Neural progenitor cell (in vitro differentiated cells): ENCODE measurements around the gene MAP4K3. TPM values are rescaled to one million over a fixed set of nuclear protein-coding genes. Genes with fewer than 3 reads are reported as not detected.

Experiments
- DNase-seq: peaks from one replicate; pipeline ENCODE4 v3.0.0-alpha.2; 2016; ENCODE audit warnings: low spot score
- H2AFZ ChIP-seq: fragments of 200-600 bp; sonication (generic); replicated peaks from 2 replicates; pipeline ENCODE4 v1.6.1; 2016; ENCODE audit warnings: antibody characterized with exemption
- H3F3A ChIP-seq: fragments of 200-600 bp; sonication (generic); 2 replicates; pipeline ENCODE4 v1.6.1; 2016; ENCODE audit warnings: antibody characterized with exemption, low read depth
- H3K27ac ChIP-seq: fragments of 200-600 bp; sonication (generic); 2 replicates; pipeline ENCODE4 v1.5.1; 2016; ENCODE audit warnings: mild to moderate bottlenecking
- H3K27me3 ChIP-seq: fragments of 200-600 bp; sonication (generic); 2 replicates; pipeline ENCODE4 v1.6.1; 2016; ENCODE audit warnings: mild to moderate bottlenecking, moderate library complexity
- H3K36me3 ChIP-seq: fragments of 200-600 bp; sonication (generic); 2 replicates; pipeline ENCODE4 v1.5.1; 2016
- H3K4me1 ChIP-seq: fragments of 200-600 bp; sonication (generic); 2 replicates; pipeline ENCODE4 v1.6.1; 2016; ENCODE audit warnings: mixed run types
- H3K4me2 ChIP-seq: fragments of 200-600 bp; sonication (generic); 2 replicates; pipeline ENCODE4 v1.6.1; 2016
- H3K4me3 ChIP-seq: fragments of 200-600 bp; sonication (generic); 2 replicates; pipeline ENCODE4 v1.5.1; 2016
- H3K79me2 ChIP-seq: fragments of 200-600 bp; sonication (generic); 2 replicates; pipeline ENCODE4 v1.6.1; 2016; ENCODE audit warnings: low read depth
- H3K9ac ChIP-seq: fragments of 200-600 bp; sonication (generic); 2 replicates; pipeline ENCODE4 v1.6.1; 2016
- H3K9me3 ChIP-seq: fragments of 200-600 bp; sonication (generic); 2 replicates; pipeline ENCODE4 v1.5.1; 2016; ENCODE audit warnings: low read depth
- H4K20me1 ChIP-seq: fragments of 200-600 bp; sonication (generic); 2 replicates; pipeline ENCODE4 v1.6.1; 2016; ENCODE audit warnings: low read depth
- H3K27ac Mint-ChIP-seq: 3 replicates; pipeline ENCODE4 v1.8.0; 2021; ENCODE audit warnings: mixed read lengths
- H3K27me3 Mint-ChIP-seq: 2 replicates; pipeline ENCODE4 v1.8.0; 2022; ENCODE audit warnings: low read depth, mild to moderate bottlenecking, inconsistent platforms, moderate library complexity, mixed read lengths; ENCODE audit not compliant: insufficient read depth
- H3K36me3 Mint-ChIP-seq: 3 replicates; pipeline ENCODE4 v1.8.0; 2021; ENCODE audit warnings: mixed read lengths
- H3K4me1 Mint-ChIP-seq: 3 replicates; pipeline ENCODE4 v1.8.0; 2021; ENCODE audit warnings: mixed read lengths
- H3K4me3 Mint-ChIP-seq: 3 replicates; pipeline ENCODE4 v1.8.0; 2021; ENCODE audit warnings: mild to moderate bottlenecking, moderate library complexity, mixed read lengths
- H3K9me3 Mint-ChIP-seq: 3 replicates; pipeline ENCODE4 v1.8.0; 2020; ENCODE audit warnings: mixed read lengths
- EZH2 ChIP-seq: fragments of 200-600 bp; sonication (generic); IDR thresholded peaks from 2 replicates; pipeline ENCODE4 v1.6.1; 2017; ENCODE audit warnings: antibody characterized with exemption, mild to moderate bottlenecking, moderate library complexity
- EZH2phosphoT487 ChIP-seq: fragments of 200-600 bp; sonication (generic); IDR thresholded peaks from 2 replicates; pipeline ENCODE4 v1.6.1; 2017; ENCODE audit warnings: antibody characterized with exemption
- total RNA-seq: library from RNA; depleted of rRNA; stranded (reverse); fragments of >200 nt; gene quantifications from 2 replicates; pipeline ENCODE4 v1.2.3, GENCODE V29; 2015; ENCODE audit warnings: low replicate concordance
- TF ChIP-seq, protein P1 (sequence below): fragments of 200-600 bp; sonication (generic); IDR thresholded peaks from 2 replicates; pipeline ENCODE4 v1.5.1; 2017; ENCODE audit warnings: antibody characterized with exemption, mild to moderate bottlenecking

The MAP4K3 gene
- total RNA-seq, 1 donor from 2014 or later, result 79.5 TPM

DNA sequence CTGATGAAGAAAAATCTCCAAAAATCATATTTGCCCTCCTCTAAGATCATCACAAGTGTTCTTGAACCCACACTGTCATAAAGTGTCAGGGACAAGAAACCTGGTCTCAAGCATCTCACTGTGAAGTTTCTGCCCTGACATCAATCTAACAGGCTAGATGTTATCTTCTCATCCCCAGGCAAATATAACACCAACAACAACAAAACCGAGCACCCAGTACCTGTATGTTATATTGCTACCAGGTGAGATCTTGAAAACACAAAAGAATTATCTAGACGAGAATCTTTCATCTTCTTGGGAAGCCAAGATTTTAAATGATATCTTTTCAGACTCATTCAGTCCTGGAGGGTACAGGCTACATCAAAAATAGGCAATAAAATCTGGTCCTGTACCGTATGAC, 8.8 kb upstream of the MAP4K3 start:
- no peaks in the 10 kb centered on the region for H3K79me2 ChIP-seq
- no peak overlapping the region for H3K4me3 ChIP-seq
- no peaks in the 10 kb centered on the region for H3K27me3 ChIP-seq
- no peak overlapping the region for H3K27ac ChIP-seq
- H4K20me1 ChIP-seq, result no peaks in the 10 kb centered on the region
- H3K4me3 Mint-ChIP-seq, result no peak overlapping the region
- peaks cover 24% of the 10 kb centered on the region for H3K36me3 Mint-ChIP-seq
- H3K9ac ChIP-seq, result no peak overlapping the region
- no peak overlapping the region for H3K4me2 ChIP-seq
- H3K9me3 Mint-ChIP-seq, result peaks cover 8% of the 10 kb centered on the region
- TF ChIP-seq EZH2phosphoT487 (no peak), EZH2 (no peak)
- no peaks in the 10 kb centered on the region for H3K9me3 ChIP-seq
- H3K36me3 ChIP-seq, result no peaks in the 10 kb centered on the region
- H3F3A ChIP-seq, result no peaks in the 10 kb centered on the region
- H3K27ac Mint-ChIP-seq, result no peak overlapping the region
- H3K4me1 Mint-ChIP-seq, result peaks cover under 1% of the 10 kb centered on the region
- no peaks in the 10 kb centered on the region for H3K4me1 ChIP-seq
- no peak for DNase-seq
- H3K27me3 Mint-ChIP-seq, result peaks cover 2% of the 10 kb centered on the region
- no peak overlapping the region for H2AFZ ChIP-seq

DNA sequence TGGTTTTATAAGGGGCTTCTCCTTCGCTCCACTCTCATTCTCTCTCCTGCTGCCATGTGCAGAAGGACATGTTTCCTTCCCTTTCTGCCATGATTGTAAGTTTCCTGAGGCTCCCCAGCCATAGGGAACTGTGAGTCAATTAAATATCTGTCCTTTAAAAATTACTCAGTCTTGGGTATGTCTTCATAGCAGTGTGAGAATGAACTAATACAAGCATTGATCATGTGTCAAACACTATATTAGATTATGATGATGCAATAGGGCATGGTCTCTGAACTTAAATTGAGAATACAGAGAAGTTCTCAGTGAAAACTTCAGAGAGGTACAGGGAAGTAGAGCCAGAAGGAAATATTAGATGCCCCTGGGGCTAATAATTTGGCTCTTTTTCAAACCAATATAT, 5.9 kb upstream of the MAP4K3 start:
- Mint-ChIP-seq H3K27ac (no peak overlapping the region), H3K36me3 (peaks cover 23% of the 10 kb centered on the region), H3K4me3 (no peak overlapping the region), H3K27me3 (peaks cover 2% of the 10 kb centered on the region), H3K9me3 (peaks cover 6% of the 10 kb centered on the region), H3K4me1 (peaks cover 18% of the 10 kb centered on the region)
- Histone ChIP-seq H3K36me3 (no peaks in the 10 kb centered on the region), H3K9ac (no peak overlapping the region), H3K4me3 (no peak overlapping the region), H3K27me3 (peaks cover 4% of the 10 kb centered on the region), H3K4me2 (no peak overlapping the region), H3K9me3 (no peaks in the 10 kb centered on the region), H3K79me2 (no peaks in the 10 kb centered on the region), H3K4me1 (peaks cover 7% of the 10 kb centered on the region), H2AFZ (no peak overlapping the region), H3K27ac (no peak overlapping the region), H4K20me1 (no peaks in the 10 kb centered on the region), H3F3A (no peaks in the 10 kb centered on the region)
- no peak for DNase-seq
- no peak for TF ChIP-seq EZH2phosphoT487
- TF ChIP-seq EZH2, result no peak
- TF ChIP-seq, protein P1, sequence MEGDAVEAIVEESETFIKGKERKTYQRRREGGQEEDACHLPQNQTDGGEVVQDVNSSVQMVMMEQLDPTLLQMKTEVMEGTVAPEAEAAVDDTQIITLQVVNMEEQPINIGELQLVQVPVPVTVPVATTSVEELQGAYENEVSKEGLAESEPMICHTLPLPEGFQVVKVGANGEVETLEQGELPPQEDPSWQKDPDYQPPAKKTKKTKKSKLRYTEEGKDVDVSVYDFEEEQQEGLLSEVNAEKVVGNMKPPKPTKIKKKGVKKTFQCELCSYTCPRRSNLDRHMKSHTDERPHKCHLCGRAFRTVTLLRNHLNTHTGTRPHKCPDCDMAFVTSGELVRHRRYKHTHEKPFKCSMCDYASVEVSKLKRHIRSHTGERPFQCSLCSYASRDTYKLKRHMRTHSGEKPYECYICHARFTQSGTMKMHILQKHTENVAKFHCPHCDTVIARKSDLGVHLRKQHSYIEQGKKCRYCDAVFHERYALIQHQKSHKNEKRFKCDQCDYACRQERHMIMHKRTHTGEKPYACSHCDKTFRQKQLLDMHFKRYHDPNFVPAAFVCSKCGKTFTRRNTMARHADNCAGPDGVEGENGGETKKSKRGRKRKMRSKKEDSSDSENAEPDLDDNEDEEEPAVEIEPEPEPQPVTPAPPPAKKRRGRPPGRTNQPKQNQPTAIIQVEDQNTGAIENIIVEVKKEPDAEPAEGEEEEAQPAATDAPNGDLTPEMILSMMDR, result no peak

DNA sequence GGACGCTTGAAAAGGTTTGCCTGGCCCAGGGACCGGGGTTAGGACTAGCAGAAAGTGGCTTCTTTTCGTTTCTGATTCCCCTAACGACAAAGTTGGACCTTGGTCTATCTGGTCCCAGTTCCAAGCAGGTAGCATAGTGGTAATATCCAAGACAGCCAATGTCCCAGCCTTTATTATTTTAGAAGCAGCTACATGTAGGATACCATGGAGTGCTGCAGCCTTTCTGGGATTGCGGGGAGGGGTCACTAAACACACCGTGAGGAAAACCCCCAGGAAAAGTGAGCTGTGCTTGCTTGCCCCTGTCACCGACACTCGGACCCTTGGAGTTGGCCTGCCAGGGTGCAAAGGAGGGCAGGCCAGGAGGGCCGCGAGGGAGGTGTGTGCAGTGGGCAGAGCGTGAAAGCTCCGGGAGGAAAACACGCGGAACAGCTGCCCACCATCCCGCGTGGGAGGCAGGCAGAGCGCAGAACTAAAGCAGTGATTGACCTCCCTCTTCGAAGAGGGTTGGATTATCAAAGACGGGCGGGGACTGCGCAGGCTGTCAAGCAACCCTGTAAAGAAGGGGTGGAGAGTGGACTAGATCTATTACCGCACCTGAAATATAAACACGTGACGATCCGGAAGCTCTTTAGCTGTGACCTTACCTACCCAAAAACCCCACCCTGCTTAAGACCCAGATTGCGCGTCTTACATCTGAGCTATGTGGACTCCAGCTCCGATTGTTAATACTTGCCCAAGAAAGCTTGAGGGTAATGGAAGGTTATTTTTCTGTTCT, 624 bp upstream of the MAP4K3 start:
- H3K4me3 ChIP-seq, result peak overlapping the region; percentile 82
- H3K4me3 Mint-ChIP-seq, result peak overlapping the region; percentile 92
- H3K27ac Mint-ChIP-seq, result no peak overlapping the region
- TF ChIP-seq, protein P1, result no peak
- TF ChIP-seq EZH2phosphoT487 (no peak), EZH2 (no peak)
- DNase-seq, result peak; percentile 20
- no peaks in the 10 kb centered on the region for H3K36me3 ChIP-seq
- peaks cover 24% of the 10 kb centered on the region for H3F3A ChIP-seq
- H3K27me3 Mint-ChIP-seq, result peaks cover 3% of the 10 kb centered on the region
- H4K20me1 ChIP-seq, result peaks cover 38% of the 10 kb centered on the region
- peaks cover 45% of the 10 kb centered on the region for H3K4me1 Mint-ChIP-seq
- H3K4me1 ChIP-seq, result peaks cover 32% of the 10 kb centered on the region
- peaks cover 8% of the 10 kb centered on the region for H3K27me3 ChIP-seq
- H2AFZ ChIP-seq, result peak overlapping the region; percentile 85
- peaks cover 39% of the 10 kb centered on the region for H3K79me2 ChIP-seq
- H3K4me2 ChIP-seq, result peak overlapping the region; percentile 98
- H3K9me3 Mint-ChIP-seq, result peaks cover 4% of the 10 kb centered on the region
- no peaks in the 10 kb centered on the region for H3K9me3 ChIP-seq
- H3K9ac ChIP-seq, result no peak overlapping the region
- peaks cover 16% of the 10 kb centered on the region for H3K36me3 Mint-ChIP-seq
- H3K27ac ChIP-seq, result no peak overlapping the region
